HCT116 (cell line): ENCODE data around the gene CNTNAP2. TPM values are rescaled to one million over a fixed set of nuclear protein-coding genes. Genes with fewer than 3 reads are reported as not detected.

Experiments
- ATAC-seq: fragments of 200-7000 bp; cut with Tn5 transposase; 2 replicates; pipeline ENCODE4 v1.9.1; 2020; ENCODE audit warnings: mild to moderate bottlenecking, moderate library complexity
- BruUV-seq: library from RNA; stranded (reverse); fragments of 400-500 nt; replicated peaks from 2 replicates; lab custom pipeline; 2021; lab: Mats Ljungman, UMichigan
- CTCF ChIA-PET: fragments of 300-600 bp; sonication (Branson Sonifier 250); formaldehyde crosslinking; loops from one replicate; lab custom pipeline; 2021; ENCODE audit warnings: antibody characterized with exemption; lab: Charles Lee
- POLR2A ChIA-PET: fragments of 300-600, 350-600 bp; sonication (Branson Sonifier 250); formaldehyde crosslinking; loops from one replicate; lab custom pipeline; 2021; ENCODE audit warnings: antibody characterized with exemption; lab: Charles Lee
- RAD21 ChIA-PET, 2 experiments: fragments of 300-600 bp; sonication (Branson Sonifier 250); formaldehyde crosslinking; loops; one replicate each; lab custom pipeline; 2023; ENCODE audit warnings: low total read pairs in 2 of 2; ENCODE audit not compliant: uncharacterized antibody in 2 of 2, unreplicated experiment in 2 of 2, low non-redundant PET in 1 of 2; lab: Charles Lee
- DNase-seq: peaks from one replicate; pipeline ENCODE4 v3.0.0-alpha.2; 2010; ENCODE audit warnings: low read depth, low spot score
- H2AFZ ChIP-seq: fragments of 200-600 bp; shearing (Covaris generic), sonication (generic); 2 replicates; pipeline ENCODE4 v1.6.1; 2017; ENCODE audit warnings: low read depth, mixed run types, mixed read lengths, antibody characterized with exemption, low read length; ENCODE audit not compliant: poor library complexity, severe bottlenecking
- H3K27ac ChIP-seq: 2 replicates; pipeline ENCODE4 v1.5.1; 2012; ENCODE audit warnings: low read depth, low read length
- H3K27me3 ChIP-seq: fragments of 200-600 bp; sonication (generic); 2 replicates; pipeline ENCODE4 v1.6.1; 2016; ENCODE audit warnings: mixed run types, low read length, mixed read lengths; ENCODE audit not compliant: insufficient read depth
- H3K36me3 ChIP-seq, 2 experiments: fragments of 200-500 bp in 1 of 2; fragments of 200-600 bp in 1 of 2; sonication (Bioruptor generic) in 1 of 2; sonication (generic) in 1 of 2; 2 replicates each; pipeline versions ENCODE4 v1.5.1 to v1.6.1; 2014 to 2016; ENCODE audit warnings: low read length in 2 of 2, inconsistent platforms in 1 of 2, mixed read lengths in 1 of 2, mixed run types in 1 of 2; ENCODE audit not compliant: insufficient read depth in 2 of 2, control insufficient read depth in 1 of 2
- H3K4me1 ChIP-seq, 2 experiments: fragments of 200-600 bp in 1 of 2; sonication (generic) in 1 of 2; 2 replicates each; pipeline versions ENCODE4 v1.5.1 to v1.6.1; 2012 to 2017; ENCODE audit warnings: low read length in 2 of 2, inconsistent platforms in 1 of 2, mild to moderate bottlenecking in 1 of 2, mixed read lengths in 1 of 2, mixed run types in 1 of 2, moderate library complexity in 1 of 2; ENCODE audit not compliant: insufficient read depth in 2 of 2, control insufficient read depth in 1 of 2
- H3K4me2 ChIP-seq: fragments of 200-600 bp; sonication (generic); 2 replicates; pipeline ENCODE4 v1.6.1; 2017; ENCODE audit warnings: mixed run types, low read length, mixed read lengths
- H3K4me3 ChIP-seq, 2 experiments: fragments of 200-600 bp in 1 of 2; sonication (generic) in 1 of 2; replicated peaks in 1 of 2; 2 replicates each; pipeline ENCODE4 v1.5.1; 2011 to 2016; ENCODE audit warnings: low read length in 2 of 2, control low read depth in 1 of 2, low read depth in 1 of 2, mild to moderate bottlenecking in 1 of 2, mixed read lengths in 1 of 2, mixed run types in 1 of 2
- H3K79me2 ChIP-seq: fragments of 200-600 bp; sonication (generic); 2 replicates; pipeline ENCODE4 v1.6.1; 2017; ENCODE audit warnings: mild to moderate bottlenecking, mixed run types, low read length, moderate library complexity, mixed read lengths; ENCODE audit not compliant: insufficient read depth
- H3K9ac ChIP-seq: fragments of 200-600 bp; sonication (generic); 2 replicates; pipeline ENCODE4 v1.6.1; 2016; ENCODE audit warnings: low read length, mixed read lengths
- H3K9me2 ChIP-seq: fragments of 200-600 bp; sonication (generic), shearing (Covaris generic); 2 replicates; pipeline ENCODE4 v1.6.1; 2017; ENCODE audit warnings: mixed run types, mild to moderate bottlenecking, moderate library complexity; ENCODE audit not compliant: insufficient read depth
- H3K9me3 ChIP-seq, 2 experiments: fragments of 200-500 bp in 1 of 2; fragments of 200-600 bp in 1 of 2; sonication (Bioruptor generic) in 1 of 2; sonication (generic) in 1 of 2; 2 replicates each; pipeline ENCODE4 v1.6.1; 2014 to 2017; ENCODE audit warnings: low read length in 2 of 2, mixed read lengths in 2 of 2, inconsistent platforms in 1 of 2, low read depth in 1 of 2, mild to moderate bottlenecking in 1 of 2, mixed run types in 1 of 2, moderate library complexity in 1 of 2; ENCODE audit not compliant: control insufficient read depth in 1 of 2, insufficient read depth in 1 of 2
- H4K20me1 ChIP-seq: fragments of 200-600 bp; sonication (generic), shearing (Covaris generic); 2 replicates; pipeline ENCODE4 v1.6.1; 2017; ENCODE audit warnings: mixed run types, mild to moderate bottlenecking, moderate library complexity; ENCODE audit not compliant: insufficient read depth
- EZH2 ChIP-seq: fragments of 200-600 bp; sonication (generic); IDR thresholded peaks from 2 replicates; pipeline ENCODE4 v1.6.1; 2017; ENCODE audit warnings: antibody characterized with exemption, mixed run types
- EZH2phosphoT487 ChIP-seq: fragments of 200-600 bp; IDR thresholded peaks from 2 replicates; pipeline ENCODE4 v1.6.1; 2018; ENCODE audit warnings: antibody characterized with exemption, borderline replicate concordance
- POLR2A ChIP-seq: IDR thresholded peaks from 2 replicates; pipeline ENCODE4 v1.7.0; 2011; ENCODE audit warnings: borderline replicate concordance; ENCODE audit not compliant: insufficient read depth, insufficient read length; ENCODE audit errors: extremely low read depth
- YY1 ChIP-seq: IDR thresholded peaks from 2 replicates; pipeline ENCODE4 v1.6.1; 2011; ENCODE audit warnings: low read length, low read depth, moderate library complexity, mild to moderate bottlenecking; ENCODE audit not compliant: insufficient replicate concordance; ENCODE audit errors: extremely low read depth
- ZNF274 ChIP-seq: fragments of 200-500 bp; sonication (Bioruptor generic); IDR thresholded peaks from 2 replicates; pipeline ENCODE4 v1.6.1; 2014; ENCODE audit warnings: mild to moderate bottlenecking, low read depth, low read length, inconsistent platforms
- intact Hi-C: fragments of 100-400 bp; cut with micrococcal nuclease; formaldehyde crosslinking; loops from 2 replicates; pipeline ENCODE4 v1.10.0; 2022
- total RNA-seq: library from RNA; stranded (reverse); gene quantifications from one replicate; pipeline ENCODE4 v1.2.1, GENCODE V29; 2021; ENCODE audit not compliant: unreplicated experiment
- TF ChIP-seq, protein P1 (sequence below): IDR thresholded peaks from 2 replicates; pipeline ENCODE4 v1.6.1; 2011; ENCODE audit warnings: mild to moderate bottlenecking, low read length, moderate library complexity; ENCODE audit not compliant: insufficient replicate concordance; ENCODE audit errors: extremely low read depth

CNTNAP2 gene
- total RNA-seq, 1 experiment from 2014 or later = 0.37 TPM

DNA sequence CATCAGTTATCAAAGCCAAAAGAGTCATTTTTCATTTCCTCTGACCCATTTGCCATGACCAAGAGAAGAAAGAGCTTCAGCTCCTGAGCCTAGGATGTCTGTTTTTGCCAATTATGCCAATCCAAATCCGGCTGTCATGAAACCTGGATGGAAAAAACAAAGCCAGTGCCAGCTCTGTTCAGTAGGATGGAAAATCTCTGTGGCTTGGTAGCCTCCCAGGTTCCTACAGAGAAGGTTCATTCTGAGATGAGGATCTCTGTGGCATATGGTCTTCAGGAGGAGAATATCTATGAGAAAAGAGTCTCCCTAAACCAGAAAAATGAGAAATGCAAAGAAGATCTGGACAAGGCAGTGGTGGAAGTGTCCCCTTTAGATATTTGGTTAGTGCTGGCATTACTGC, 475.4 kb downstream of the CNTNAP2 start (continued):
- TF ChIP-seq, protein P1, sequence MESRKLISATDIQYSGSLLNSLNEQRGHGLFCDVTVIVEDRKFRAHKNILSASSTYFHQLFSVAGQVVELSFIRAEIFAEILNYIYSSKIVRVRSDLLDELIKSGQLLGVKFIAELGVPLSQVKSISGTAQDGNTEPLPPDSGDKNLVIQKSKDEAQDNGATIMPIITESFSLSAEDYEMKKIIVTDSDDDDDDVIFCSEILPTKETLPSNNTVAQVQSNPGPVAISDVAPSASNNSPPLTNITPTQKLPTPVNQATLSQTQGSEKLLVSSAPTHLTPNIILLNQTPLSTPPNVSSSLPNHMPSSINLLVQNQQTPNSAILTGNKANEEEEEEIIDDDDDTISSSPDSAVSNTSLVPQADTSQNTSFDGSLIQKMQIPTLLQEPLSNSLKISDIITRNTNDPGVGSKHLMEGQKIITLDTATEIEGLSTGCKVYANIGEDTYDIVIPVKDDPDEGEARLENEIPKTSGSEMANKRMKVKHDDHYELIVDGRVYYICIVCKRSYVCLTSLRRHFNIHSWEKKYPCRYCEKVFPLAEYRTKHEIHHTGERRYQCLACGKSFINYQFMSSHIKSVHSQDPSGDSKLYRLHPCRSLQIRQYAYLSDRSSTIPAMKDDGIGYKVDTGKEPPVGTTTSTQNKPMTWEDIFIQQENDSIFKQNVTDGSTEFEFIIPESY = no peak
- TF ChIP-seq EZH2phosphoT487 (no peak), EZH2 (no peak)

DNA sequence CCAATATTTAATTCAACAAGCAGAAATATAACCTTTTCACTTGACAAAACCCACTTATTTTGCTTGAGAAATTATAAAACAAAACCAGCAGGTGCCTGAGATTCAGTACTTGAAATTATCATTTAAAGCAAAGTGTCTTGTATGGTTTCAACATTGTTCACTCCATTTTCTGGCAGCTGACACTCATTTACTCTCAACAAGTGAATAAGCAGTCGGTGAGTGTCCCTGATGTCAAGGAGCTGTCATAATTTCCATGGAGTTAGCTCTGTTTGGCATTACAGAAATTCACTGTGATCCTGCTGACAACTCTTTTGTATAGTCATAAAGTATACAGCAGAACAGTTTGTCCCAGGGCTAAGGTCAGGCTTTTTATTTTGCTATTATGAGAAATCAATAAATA, 490.0 kb downstream of the CNTNAP2 start:
- POLR2A ChIA-PET = no interaction called here
- no peak overlapping the region for H3K9ac ChIP-seq
- no peaks in the 10 kb centered on the region for H3K27me3 ChIP-seq
- H2AFZ ChIP-seq = no peak overlapping the region
- RAD21 ChIA-PET = no interaction called here
- no peak overlapping the region for H3K27ac ChIP-seq
- H3K4me1 ChIP-seq = no peaks in the 10 kb centered on the region
- intact Hi-C loops = no loop called here
- H4K20me1 ChIP-seq = no peaks in the 10 kb centered on the region
- CTCF ChIA-PET = no interaction called here
- H3K79me2 ChIP-seq = no peaks in the 10 kb centered on the region
- ATAC-seq (no peak), DNase-seq (no peak)
- H3K4me2 ChIP-seq = no peak overlapping the region
- BruUV-seq = no TSS peak
- no peaks in the 10 kb centered on the region for H3K36me3 ChIP-seq
- TF ChIP-seq ZNF274 (no peak), YY1 (no peak), POLR2A (no peak)
- H3K9me3 ChIP-seq = peaks cover 8 to 9% of the 10 kb centered on the region in 2 experiments; a peak in 2 of 4 replicates
- H3K9me2 ChIP-seq = no peaks in the 10 kb centered on the region
- no peak overlapping the region for H3K4me3 ChIP-seq
